Fibroblast of skin of right quadriceps (primary cell): Measurements from ENCODE around the gene STAG1.

ENCODE experiments used
- DNase-seq: peaks from one replicate; pipeline ENCODE4 v3.0.0-alpha.2; 2013

STAG1 gene

GRCh38 chr3:136300444-136300843 is 451.7 kb downstream of the STAG1 start:
- DNase-seq: no peak

GRCh38 chr3:136297826-136298225 is 454.4 kb downstream of the STAG1 start:
- DNase-seq: no peak

- no peak for DNase-seq
Measured at GRCh38 chr3:136296960-136297359, 455.2 kb downstream of the STAG1 start.

- DNase-seq: no peak
Measured at GRCh38 chr3:136294176-136294575, 458.0 kb downstream of the STAG1 start.

GRCh38 chr3:136293279-136293678 is 458.9 kb downstream of the STAG1 start:
- no peak for DNase-seq

DNA sequence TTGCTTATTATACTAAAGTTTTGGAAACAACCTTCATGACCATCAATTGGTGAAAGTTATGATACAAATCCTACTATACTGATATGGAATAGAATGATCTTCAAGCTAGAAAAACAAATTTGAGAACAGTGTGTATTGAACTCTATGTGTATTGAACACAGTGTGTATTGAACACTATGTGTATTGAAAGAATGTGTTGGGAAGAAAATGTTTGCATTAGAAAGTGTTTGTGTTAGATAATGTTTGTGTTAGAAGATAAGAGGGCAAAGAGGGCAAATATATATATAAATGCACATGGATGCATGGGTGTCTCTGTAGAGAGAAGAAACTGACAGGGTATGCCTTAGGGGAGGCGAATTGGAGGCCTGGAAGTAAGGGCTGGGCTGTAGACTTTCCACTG is 459.7 kb downstream of the STAG1 start:
- no peak for DNase-seq

GRCh38 chr3:136291302-136291701 is 460.9 kb downstream of the STAG1 start:
- no peak for DNase-seq
